GM18951 (cell line): Measurements from ENCODE around the gene ZNF580.

ENCODE experiments used
- POLR2A ChIP-seq: IDR thresholded peaks from 4 replicates; pipeline ENCODE4 v1.6.1; 2011; ENCODE audit warnings: mild to moderate bottlenecking; ENCODE audit not compliant: insufficient read length, insufficient read depth; ENCODE audit errors: extremely low read depth
- in situ Hi-C: fragments of 300-500 bp; cut with MboI; formaldehyde crosslinking; loops from one replicate; pipeline ENCODE4 v1.12.0; 2022; ENCODE audit warnings: low sequenced_read_pairs, mixed read lengths, inconsistent platforms; ENCODE audit not compliant: unreplicated experiment

The ZNF580 gene, protein sequence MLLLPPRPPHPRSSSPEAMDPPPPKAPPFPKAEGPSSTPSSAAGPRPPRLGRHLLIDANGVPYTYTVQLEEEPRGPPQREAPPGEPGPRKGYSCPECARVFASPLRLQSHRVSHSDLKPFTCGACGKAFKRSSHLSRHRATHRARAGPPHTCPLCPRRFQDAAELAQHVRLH

DNA sequence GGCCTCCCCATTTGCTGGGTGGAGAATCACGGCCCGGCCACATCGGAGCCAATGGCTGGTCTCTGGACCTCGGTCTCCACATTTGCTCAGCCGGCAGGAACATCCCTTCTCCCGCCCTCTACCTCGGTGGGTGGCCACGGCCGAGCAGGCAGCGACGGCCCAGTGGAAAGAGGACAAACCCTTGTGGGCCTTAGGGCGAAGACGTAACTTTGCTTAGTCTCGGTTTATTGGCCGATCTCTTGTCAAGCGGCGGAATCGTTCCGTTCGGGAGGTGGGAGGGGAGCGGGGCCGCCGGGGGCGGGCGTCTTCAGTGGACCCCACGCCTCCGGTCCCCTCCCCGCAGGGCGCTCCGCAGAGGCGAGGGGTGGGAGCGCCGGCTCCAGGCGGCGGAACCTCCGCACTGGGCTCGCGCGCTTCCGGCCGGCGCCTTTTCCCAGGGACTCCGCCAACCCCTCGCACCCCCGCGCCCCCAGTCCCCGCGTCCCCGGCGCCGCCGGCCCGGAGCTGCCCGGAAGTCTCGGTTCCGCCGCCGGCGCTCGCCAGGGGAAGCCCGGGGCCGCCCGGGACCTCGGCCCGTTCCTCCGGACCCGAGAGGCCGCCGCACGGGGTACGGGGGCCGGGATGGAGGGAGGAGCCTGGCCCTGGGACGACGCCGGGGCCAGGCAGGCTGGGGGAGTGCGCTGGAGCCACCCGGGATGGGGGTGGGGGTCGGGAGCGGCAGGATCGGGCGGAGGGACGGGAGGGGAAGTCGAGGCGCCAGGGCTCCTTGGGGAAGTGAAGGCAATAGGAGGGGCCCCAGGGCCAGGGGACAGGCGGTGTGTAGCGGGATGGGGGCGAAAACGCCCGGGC, at the start of gene ZNF580:
ZNF580 (plus strand) TSS at position 426 of the 849 bp plus-strand sequence. CDS start 1,507 bp downstream, outside the sequence.
- in situ Hi-C loops: no loop called here

DNA sequence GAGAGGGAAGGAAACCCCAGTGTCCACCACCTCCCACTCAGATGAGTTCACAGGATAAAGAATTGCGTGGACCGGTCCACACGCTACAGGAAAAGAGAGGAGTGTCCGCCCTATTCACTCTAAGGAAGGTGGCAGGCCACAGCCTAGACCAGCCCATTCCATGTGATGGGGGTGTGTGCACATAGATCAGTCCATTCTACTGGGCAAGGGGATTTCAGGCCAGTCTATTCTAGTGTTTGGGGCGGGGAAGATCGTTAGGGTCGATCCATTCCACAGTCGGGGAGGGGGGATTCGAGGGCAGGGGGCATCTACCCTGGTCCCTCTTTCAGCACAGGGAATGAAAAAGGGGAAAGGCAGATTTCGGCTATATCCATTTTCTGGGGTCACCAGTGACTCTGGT, 49.2 kb upstream of the ZNF580 start:
- no peak for TF ChIP-seq POLR2A
- in situ Hi-C loops: no loop called here

More for the DNA sequence above, at the start of gene ZNF580:
- TF ChIP-seq POLR2A: peak; percentile 52

DNA sequence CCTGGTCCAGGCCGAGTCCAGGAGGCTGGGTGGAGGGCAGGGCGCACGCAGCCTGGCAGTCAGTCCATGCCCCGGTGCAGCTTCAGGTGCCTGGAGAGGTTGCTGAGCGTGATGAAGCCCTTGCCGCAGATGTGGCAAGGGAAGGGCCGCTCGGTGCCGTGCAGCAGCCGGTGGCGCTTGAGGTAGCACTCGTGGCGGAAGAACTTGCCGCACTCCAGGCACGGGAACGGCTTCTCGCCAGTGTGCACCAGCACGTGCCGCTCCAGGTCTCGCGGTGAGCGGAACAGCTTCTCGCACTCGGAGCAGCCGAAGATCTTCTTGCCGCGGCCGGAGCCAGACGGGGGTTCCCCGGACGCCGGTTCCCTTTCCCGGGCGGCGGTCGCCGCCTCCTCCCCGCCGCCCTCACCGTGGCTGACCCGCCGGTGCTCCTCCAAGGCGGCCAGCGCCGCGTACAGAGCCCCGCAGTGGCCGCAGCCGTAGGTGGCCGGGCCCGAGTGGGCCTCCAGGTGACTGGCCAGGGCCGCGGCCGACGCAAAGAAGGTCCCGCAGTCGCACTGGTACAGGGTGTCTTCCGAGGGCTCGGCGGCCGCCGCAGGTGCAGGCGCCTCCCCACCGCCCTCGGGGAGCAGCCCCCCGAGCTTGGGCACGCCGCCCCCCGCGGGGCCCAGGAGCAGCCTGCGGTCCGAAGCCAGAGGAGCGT, 48.3 kb upstream of the ZNF580 start:
- in situ Hi-C loops: no loop called here
- TF ChIP-seq POLR2A: no peak

DNA sequence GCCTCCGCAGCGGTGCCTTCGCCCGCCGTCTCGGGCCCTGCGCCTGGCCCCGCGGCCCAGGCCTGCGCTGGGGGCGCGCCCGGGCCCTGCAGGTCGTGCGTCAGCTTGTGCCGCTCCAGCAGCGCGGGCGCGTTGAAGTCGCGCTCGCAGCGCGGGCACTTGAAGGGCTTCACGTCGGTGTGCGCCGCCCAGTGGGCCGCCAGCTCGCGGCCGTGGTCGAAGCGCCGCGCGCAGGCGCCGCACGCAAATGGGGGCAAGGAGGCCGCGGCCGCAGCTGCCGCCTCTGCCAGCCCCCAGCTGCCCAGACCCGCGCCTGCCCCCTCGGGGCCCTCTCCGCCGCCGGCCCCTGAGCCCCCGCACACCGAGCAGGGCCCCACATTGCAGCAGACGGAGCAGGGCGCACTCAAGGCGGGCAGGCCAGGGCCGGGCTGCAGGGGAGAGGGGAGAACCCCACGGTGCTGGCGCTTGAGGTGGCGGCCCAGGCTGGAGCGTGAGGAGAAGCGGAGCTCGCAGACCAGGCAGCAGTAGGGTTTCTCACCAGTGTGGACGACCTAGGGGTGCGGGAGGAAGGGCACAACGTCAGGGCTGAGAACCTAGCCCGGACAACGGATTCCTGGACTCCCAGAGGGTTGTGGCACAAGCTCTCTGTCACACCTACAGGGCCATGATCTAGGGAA, 47.6 kb upstream of the ZNF580 start:
- TF ChIP-seq POLR2A: no peak
- in situ Hi-C loops: no loop called here

DNA sequence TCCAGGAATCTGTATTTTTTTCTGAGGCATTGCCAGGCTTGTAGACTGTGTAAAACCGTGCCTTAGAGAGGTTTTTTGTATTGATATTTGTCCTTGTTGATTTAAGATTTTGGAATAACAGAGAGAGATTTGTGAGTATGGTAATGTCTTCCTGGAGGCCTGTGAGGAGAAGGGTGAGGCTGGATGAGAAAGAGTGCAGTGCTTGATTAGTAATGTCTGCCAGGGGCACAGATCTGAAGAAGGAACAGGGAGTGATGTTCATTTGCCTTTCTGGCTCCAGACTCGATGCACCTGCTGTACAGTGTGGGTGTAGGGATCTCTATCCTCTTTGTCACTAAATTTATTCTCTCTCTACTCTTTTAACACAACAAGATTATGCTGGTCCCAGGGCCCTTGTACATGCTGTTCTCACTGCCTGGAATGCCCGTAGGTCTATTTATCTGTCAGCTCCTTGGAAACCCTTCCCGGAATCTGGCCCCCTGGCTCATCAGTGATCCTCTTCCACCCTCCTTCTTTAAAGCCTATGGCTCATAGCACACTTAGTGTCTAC, 45.7 kb upstream of the ZNF580 start:
- in situ Hi-C loops: no loop called here
- no peak for TF ChIP-seq POLR2A

DNA sequence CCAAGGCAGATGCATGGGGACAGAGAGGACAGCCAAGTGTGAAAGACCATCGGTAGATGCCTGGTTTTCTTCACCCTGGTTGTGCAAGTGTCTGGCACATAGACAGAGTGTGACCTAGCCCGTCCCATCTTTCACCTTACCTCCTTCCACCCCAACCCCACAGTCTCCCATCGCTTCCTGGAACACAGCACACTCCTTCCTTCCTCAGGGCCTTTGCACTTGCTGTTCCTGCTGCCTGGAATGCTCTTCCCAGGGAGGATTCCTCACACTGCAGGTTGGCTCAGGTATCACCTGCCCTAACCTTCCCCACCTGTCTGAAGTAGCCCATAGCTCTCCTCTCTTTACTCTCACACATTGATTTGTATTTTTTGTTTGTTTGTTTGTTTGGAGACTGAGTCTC, 44.5 kb upstream of the ZNF580 start:
- no peak for TF ChIP-seq POLR2A
- in situ Hi-C loops: no loop called here

DNA sequence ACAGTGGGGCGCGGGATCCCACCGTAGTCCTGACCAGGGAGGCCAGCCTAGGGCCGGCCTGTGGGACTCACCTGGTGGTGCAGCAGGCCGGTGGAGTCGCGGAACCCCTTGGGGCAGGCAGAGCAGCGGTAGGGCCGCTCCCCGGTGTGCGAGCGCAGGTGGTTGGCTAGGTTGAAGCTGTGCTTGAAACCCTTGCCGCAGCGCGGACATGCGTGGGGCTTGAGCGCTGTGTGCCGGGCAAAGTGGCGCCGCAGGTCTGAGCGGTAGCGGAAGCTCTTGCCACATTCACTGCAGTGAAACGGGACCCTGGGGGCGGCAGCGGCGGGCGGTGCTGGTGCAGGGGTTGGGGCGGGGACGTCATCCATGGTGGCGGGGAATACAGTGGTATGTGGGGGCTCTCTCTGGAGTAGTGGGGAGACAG, 43.3 kb upstream of the ZNF580 start:
- in situ Hi-C loops: no loop called here
- no peak for TF ChIP-seq POLR2A

DNA sequence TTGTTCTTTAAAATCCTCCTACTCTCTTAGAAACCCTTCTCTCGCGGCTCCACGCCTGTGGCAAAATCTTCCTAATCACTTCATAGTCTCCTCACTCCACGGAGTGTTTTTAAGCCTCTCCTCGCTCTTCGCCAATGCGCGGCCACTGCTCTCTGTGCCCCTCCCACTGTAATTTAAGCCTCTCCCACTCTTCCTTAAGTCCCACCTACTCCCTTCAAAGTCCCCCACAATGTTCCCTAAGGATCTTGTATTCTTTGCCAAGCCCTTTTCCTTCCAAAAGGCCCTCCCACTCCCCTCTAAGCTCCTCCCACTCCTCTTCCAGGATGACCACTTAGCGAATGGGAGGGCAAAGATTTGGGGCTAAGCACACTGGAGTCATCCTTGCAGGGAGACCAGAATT, 42.8 kb upstream of the ZNF580 start:
- in situ Hi-C loops: no loop called here
- no peak for TF ChIP-seq POLR2A

DNA sequence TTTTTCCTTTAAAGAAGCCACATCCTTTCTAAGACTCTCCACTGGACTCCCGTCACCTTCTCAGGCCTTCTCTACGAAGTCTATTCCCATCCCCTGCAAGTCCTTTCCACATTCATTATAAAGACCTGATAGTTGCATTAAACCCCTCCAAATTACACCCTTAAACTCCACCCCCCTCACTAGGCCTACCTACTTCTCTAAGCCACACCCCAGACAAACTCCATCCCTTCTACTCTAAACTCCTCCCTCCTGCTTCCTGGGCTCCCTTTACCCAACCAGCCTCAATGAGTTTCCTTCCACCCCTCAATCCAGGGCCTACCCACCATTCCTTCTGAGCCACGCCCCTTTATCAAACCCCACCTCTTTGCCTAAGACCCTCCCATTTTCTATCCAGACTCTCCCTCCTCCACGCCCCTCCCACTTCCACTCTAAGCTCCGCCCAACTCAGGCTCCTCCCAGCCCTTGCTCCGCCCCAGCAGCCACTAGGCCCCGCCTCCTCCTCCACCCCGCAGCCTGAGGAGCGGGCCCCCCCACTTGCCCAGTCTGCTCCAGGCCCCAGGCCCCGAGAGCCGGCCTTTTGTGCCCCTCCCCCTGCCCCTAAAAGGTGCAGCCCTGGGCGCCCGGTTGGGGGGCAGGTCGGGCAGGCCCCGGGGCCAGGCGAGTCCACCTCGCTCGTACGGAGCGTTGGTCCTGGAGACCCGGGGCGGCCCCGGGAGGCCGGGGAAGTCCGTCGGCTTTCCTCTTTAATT, 41.9 kb upstream of the ZNF580 start:
- in situ Hi-C loops: no loop called here
- peak; percentile 66 for TF ChIP-seq POLR2A

DNA sequence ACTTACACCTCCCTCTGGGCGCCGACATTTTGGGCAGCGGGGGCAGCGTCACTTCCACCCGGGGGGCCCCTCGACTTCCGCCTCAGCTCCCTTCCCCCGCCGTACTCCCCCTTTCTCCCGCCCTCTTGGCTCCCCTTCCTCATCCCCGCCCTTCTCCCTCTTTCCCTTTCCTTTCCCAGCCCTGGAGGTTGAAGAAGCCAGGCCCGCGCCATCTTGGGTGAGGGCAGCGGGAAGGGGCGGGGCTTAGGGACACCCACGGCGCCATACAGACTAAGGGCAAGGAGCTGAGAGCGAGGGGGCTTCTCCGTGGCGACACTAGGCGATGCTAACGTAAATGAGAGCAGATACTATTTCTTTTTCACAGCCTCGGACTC, 41.3 kb upstream of the ZNF580 start, which contains the start of gene FIZ1:
FIZ1 (minus strand) TSS at position 50 of the 374 bp plus-strand sequence. CDS start 1,652 bp downstream, outside the sequence.
- in situ Hi-C loops: no loop called here
- TF ChIP-seq POLR2A: no peak

DNA sequence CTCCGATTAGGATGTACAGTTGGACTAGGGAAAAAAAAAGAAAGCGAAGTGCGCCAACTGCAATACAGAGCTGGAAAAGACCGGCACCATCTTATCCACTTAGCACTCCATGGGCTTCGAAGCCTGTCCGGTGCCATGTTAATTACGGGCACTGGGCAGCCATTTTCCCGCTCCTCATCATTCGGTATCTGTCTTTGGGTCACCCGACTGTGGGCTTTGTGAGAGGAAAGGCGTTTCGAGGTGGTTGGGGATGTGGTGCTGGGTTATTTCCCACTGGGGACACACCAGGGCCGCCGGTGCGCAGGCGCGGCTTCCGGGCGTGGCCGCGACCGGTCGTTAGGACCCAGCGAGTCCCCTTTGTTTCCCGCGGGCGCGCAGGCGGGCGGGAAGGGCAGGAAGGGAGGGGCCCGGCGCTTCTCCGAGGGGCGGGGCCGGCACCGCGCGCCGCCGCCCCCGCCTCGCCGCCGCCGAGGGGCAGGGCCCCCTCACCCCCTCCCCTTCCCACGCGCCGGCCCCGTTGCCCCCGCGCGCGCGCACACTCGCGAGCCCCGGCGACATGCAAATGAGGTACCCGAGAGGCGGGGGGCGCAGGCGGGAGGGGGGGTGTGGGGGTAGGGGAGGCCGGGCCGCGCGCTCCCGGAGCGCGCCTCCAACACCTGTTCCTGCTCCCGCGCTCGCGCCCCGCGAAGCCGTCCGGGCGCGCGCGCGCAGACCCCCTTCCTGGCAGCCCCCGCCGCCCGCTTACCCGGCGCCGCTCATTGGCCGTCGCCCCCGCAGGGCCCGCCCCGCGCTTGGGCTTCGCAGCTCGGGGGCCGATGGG, 40.8 kb upstream of the ZNF580 start, which contains the start of gene ZNF524:
ZNF524 (plus strand) TSS at position 447 of the 820 bp plus-strand sequence. CDS start 1,825 bp downstream, outside the sequence.
- in situ Hi-C loops: no loop called here
- TF ChIP-seq POLR2A: peak; percentile 41
